Prostate gland (tissue), 2 donors: ENCODE data around the gene STK17A. TPM values are rescaled to one million over a fixed set of nuclear protein-coding genes. Genes with fewer than 3 reads are reported as not detected.
"Not testable (repeated sequence)": the region's sequence is repeated elsewhere in the genome, so short reads cannot be mapped to it uniquely, and the experiment has no call there.

Source experiments
- DNase-seq: peaks from one replicate; pipeline ENCODE4 v3.0.0-alpha.2; 2019; ENCODE audit warnings: low spot score
- H3K27ac ChIP-seq, 2 donors: fragments of 200-600 bp; sonication (generic); 2 replicates each; pipeline ENCODE4 v1.5.1; 2017 to 2019
- H3K27me3 ChIP-seq: fragments of 200-600 bp; sonication (generic); replicated peaks from 2 replicates; pipeline ENCODE4 v1.5.1; 2019; ENCODE audit not compliant: insufficient read depth
- H3K36me3 ChIP-seq, 2 donors: fragments of 200-600 bp; sonication (generic); 1 replicate in 1 of 2; 2 replicates in 1 of 2; pipeline versions ENCODE4 v1.5.1 to v1.8.1; 2017 to 2019
- H3K4me1 ChIP-seq: fragments of 200-600 bp; sonication (generic); replicated peaks from 2 replicates; pipeline ENCODE4 v1.5.1; 2019
- H3K4me3 ChIP-seq, 2 donors: fragments of 200-600 bp; sonication (generic); 2 replicates each; pipeline ENCODE4 v1.5.1; 2017 to 2019
- H3K9me3 ChIP-seq: fragments of 200-600 bp; sonication (generic); 2 replicates; pipeline ENCODE4 v1.5.1; 2017
- POLR2A ChIP-seq: fragments of 450-650 bp; IDR thresholded peaks from one replicate; pipeline ENCODE4 v1.6.1; 2016; ENCODE audit warnings: antibody characterized with exemption, mild to moderate bottlenecking
- POLR2AphosphoS5 ChIP-seq: sonication (generic); formaldehyde crosslinking; IDR thresholded peaks from one replicate; pipeline ENCODE4 v1.6.1; 2017; ENCODE audit warnings: antibody characterized with exemption
- WGBS: methylation state at CpG from one replicate; pipeline ENCODE4 v1.1.5; 2018; 5-methylcytosine and 5-hydroxymethylcytosine counted together
- intact Hi-C: fragments of 100-400 bp; cut with DNase I; formaldehyde crosslinking; loops from one replicate; pipeline ENCODE4 v1.14.2; 2022
- total RNA-seq, 2 donors: library from RNA; depleted of rRNA; stranded (reverse); fragments of >200 nt; gene quantifications; one replicate each; pipeline ENCODE4 v1.1.0, GENCODE V29; 2016
- TF ChIP-seq, protein P1 (sequence below), 4 experiments: fragments of 200-600 bp in 2 of 4; fragments of 450-650 bp in 2 of 4; sonication (generic) in 2 of 4; IDR thresholded peaks; 1 replicate in 3 of 4; 2 replicates in 1 of 4; pipeline ENCODE4 v1.5.1; 2016 to 2019; ENCODE audit warnings: antibody characterized with exemption in 4 of 4, mild to moderate bottlenecking in 2 of 4, moderate library complexity in 2 of 4

The STK17A gene
- total RNA-seq, 2 donors from 2014 or later, result 6.8 to 8.2 TPM

DNA sequence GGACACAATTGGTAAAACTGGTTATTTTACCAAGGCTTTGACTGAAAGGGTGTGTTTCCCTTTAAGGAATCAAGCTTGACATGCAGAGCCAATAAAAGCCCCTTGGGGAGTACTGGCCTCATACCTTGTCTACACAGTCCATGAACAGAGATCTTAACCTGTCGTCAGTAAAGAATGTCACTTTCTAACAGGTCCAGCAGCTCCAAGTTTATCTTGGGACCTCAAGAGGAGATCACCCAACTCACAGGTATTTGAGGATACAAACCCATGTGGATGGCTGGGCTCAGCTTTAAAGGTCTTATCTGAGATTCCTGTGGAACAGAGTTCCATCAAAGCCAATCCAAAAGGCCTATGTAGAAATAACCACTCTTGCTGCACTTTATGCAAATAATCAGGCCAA lies 85.1 kb downstream of the STK17A start:
- Histone ChIP-seq H3K9me3 (no peaks in the 10 kb centered on the region), H3K36me3 (no peaks in the 10 kb centered on the region), H3K27me3 (no peaks in the 10 kb centered on the region), H3K4me1 (no peaks in the 10 kb centered on the region), H3K27ac (no peak overlapping the region), H3K4me3 (no peak overlapping the region)
- intact Hi-C loops, result no loop called here
- DNase-seq, result no peak
- TF ChIP-seq POLR2AphosphoS5 (no peak), POLR2A (no peak)
- TF ChIP-seq, protein P1, sequence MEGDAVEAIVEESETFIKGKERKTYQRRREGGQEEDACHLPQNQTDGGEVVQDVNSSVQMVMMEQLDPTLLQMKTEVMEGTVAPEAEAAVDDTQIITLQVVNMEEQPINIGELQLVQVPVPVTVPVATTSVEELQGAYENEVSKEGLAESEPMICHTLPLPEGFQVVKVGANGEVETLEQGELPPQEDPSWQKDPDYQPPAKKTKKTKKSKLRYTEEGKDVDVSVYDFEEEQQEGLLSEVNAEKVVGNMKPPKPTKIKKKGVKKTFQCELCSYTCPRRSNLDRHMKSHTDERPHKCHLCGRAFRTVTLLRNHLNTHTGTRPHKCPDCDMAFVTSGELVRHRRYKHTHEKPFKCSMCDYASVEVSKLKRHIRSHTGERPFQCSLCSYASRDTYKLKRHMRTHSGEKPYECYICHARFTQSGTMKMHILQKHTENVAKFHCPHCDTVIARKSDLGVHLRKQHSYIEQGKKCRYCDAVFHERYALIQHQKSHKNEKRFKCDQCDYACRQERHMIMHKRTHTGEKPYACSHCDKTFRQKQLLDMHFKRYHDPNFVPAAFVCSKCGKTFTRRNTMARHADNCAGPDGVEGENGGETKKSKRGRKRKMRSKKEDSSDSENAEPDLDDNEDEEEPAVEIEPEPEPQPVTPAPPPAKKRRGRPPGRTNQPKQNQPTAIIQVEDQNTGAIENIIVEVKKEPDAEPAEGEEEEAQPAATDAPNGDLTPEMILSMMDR (IDR thresholded peaks at IDR 0.05), result no peak
- 90% methylated on average over 1 of the region's 1 CpG for WGBS

DNA sequence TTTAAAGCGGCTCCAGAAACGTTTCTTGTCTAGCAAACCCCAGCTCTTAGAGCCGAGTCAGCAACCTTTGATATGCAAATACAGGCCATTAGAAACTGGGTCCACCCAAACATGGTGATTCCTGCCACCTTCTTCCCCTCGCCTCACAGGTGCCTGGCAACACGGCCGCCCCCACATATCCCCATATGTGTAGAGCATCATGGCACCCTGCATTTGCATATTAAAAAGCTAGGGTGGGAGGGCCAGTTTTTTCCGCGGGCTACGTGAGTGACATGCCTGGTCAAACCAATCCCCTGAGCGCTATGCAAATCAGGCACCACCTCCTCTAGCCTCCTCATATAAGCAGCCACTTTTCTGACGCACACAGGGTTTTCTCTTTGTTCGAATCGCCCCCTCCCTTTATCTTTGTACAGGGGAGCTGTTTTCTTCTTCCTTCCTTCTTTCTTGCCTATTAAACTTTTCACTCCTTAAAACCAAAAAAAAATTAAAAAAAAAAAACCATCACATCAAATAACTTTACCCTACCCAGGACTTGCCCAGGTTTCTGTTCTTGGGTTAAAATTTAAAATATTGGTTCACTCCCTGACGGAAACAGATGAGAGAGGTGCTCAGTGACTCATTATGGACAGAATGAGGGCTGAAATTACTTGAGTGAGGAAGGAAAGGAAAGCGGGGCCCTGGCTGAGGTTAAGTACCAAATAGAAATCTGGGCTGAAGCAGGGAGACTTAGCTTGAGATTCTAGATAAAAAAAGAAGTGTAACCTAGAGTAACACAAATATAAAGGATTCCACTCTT lies 86.6 kb downstream of the STK17A start:
- intact Hi-C loops, result no loop called here
- H3K4me3 ChIP-seq, result no peak overlapping the region
- WGBS, result 87% methylated on average over 15 of the region's 15 CpGs
- no peaks in the 10 kb centered on the region for H3K9me3 ChIP-seq
- DNase-seq, result no peak
- H3K27ac ChIP-seq, result no peak overlapping the region
- no peaks in the 10 kb centered on the region for H3K27me3 ChIP-seq
- TF ChIP-seq POLR2AphosphoS5 (no peak), POLR2A (no peak)
- TF ChIP-seq, protein P1 (IDR thresholded peaks at IDR 0.05), result no peak
- H3K4me1 ChIP-seq, result no peaks in the 10 kb centered on the region
- H3K36me3 ChIP-seq, result no peaks in the 10 kb centered on the region

DNA sequence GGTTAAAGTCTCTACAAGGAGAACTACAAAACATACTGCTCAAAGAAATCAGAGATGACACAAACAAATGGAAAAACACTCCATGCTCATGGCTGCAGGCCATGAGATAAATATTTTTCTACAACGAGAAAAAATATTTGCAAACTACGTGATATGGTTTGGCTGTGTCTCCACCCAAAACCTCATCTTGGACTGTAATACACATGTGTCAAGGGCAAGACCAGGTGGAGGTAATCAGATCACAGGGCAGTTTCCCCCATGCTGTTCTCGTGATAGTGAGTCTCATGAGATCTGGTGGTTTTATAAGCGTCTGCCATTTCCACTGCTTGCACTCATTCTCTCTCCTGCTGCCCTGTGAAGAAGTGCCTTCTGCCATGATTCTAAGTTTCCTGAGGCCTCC lies 88.6 kb downstream of the STK17A start:
- TF ChIP-seq, protein P1 (IDR thresholded peaks at IDR 0.05), result no peak
- TF ChIP-seq POLR2AphosphoS5 (no peak), POLR2A (no peak)
- no peaks in the 10 kb centered on the region for H3K36me3 ChIP-seq
- no peaks in the 10 kb centered on the region for H3K4me1 ChIP-seq
- H3K27ac ChIP-seq, result no peak overlapping the region
- no peaks in the 10 kb centered on the region for H3K9me3 ChIP-seq
- no peak for DNase-seq
- no peak overlapping the region for H3K4me3 ChIP-seq
- WGBS, result 76% methylated on average over 4 of the region's 4 CpGs
- H3K27me3 ChIP-seq, result no peaks in the 10 kb centered on the region
- intact Hi-C loops, result no loop called here

DNA sequence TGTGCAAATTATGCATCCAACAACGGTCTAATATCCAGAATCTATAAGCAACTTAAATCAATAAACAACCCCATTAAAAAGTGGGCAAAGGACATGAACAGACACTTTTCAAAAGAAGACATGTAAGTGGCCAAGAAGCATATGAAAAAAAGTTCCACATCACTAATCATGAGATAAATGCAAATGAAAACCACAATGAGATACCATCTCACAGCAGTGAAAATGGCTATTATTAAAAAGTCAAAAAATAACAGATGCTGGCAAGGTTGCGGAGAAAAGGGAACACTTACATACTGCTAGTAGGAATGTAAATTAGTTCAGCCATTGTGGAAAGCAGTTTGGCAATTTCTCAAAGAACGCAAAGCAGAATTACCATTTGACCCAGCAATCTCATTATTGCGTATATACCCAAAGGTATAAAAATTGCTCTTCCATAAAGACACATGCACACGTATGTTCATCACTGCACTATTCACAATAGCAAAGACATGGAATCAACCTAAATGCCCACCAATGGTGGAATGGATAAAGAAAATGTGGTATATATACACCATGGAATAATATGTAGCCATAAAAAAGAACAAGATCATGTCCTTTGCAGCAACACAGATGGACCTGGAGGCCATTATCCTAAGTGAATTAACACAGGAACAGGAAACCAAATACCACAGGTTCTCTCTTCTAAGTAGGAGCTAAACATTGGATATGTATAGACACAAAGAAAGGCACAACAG lies 90.5 kb downstream of the STK17A start:
- H3K36me3 ChIP-seq, H3K27me3 ChIP-seq, DNase-seq, intact Hi-C loops, H3K9me3 ChIP-seq, H3K4me1 ChIP-seq, H3K27ac ChIP-seq, H3K4me3 ChIP-seq: not testable (repeated sequence)
- WGBS, result 86% methylated on average over 5 of the region's 5 CpGs

DNA sequence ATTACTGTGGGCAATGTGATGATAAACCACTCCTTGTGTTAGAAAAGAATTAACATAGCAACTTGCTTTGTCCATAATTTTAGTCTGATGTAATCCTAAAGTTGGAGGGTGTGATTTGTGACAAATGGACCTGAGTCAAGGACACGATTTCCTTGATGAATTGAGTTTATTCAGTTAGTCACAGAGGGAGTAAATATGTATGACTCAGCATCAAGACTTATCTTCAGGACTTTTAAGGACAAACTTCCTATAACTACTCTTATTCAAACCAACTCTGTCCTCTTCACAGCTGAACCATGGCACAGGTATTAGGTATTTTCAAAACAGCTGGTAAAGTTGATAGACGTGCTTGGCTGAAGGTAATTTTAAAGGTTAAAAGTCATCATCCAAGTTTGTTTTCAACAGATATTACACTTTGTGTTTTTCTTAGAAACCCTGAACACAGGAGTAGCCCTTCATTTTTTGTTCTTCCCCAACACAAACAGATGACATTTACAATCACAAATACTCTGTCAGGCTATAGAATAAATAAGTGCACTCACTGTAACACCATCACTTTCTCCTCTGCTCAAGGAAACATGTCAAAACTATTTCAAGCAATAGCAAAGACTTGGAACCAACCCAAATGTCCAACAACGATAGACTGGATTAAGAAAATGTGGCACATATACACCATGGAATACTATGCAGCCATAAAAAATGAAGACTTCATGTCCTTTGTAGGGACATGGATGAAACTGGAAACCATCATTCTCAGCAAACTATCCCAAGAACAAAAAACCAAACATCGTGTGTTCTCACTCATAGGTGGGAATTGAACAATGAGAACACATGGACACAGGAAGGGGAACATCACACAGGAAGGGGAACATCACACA lies 91.9 kb downstream of the STK17A start:
- no peaks in the 10 kb centered on the region for H3K4me1 ChIP-seq
- H3K4me3 ChIP-seq, result no peak overlapping the region
- no peak overlapping the region for H3K27ac ChIP-seq
- H3K27me3 ChIP-seq, result no peaks in the 10 kb centered on the region
- 52% methylated on average over 4 of the region's 4 CpGs for WGBS
- no peak for DNase-seq
- intact Hi-C loops, result no loop called here
- no peaks in the 10 kb centered on the region for H3K9me3 ChIP-seq
- no peaks in the 10 kb centered on the region for H3K36me3 ChIP-seq
- TF ChIP-seq POLR2A (no peak), POLR2AphosphoS5 (no peak)
- TF ChIP-seq, protein P1 (IDR thresholded peaks at IDR 0.05), result no peak
